Body of pancreas (tissue), 4 donors: ENCODE results near the gene CFLAR. TPM values are rescaled to one million over a fixed set of nuclear protein-coding genes. Genes with fewer than 3 reads are reported as not detected.

Experiments
- ATAC-seq: fragments of 150-250 bp; one replicate; pipeline ENCODE4 v1.9.1; 2016
- DNase-seq, 4 donors: peaks; one replicate each; pipeline ENCODE4 v3.0.0-alpha.2; 2019
- H3K27ac ChIP-seq, 4 donors: fragments of 200-600 bp; sonication (generic); 1 replicate in 3 of 4; 2 replicates in 1 of 4; pipeline versions ENCODE4 v1.5.1 to v1.6.1; 2016 to 2019; ENCODE audit warnings: mild to moderate bottlenecking in 1 of 4, mixed read lengths in 1 of 4, moderate library complexity in 1 of 4
- H3K27me3 ChIP-seq, 2 donors: fragments of 200-600 bp; sonication (generic); one replicate each; pipeline ENCODE4 v1.6.0; 2016; ENCODE audit warnings: mild to moderate bottlenecking in 1 of 2
- H3K36me3 ChIP-seq, 2 donors: fragments of 200-600 bp; sonication (generic); replicated peaks in 1 of 2; 2 replicates each; pipeline ENCODE4 v1.5.1; 2016; ENCODE audit warnings: low read depth in 2 of 2; ENCODE audit not compliant: insufficient read depth in 1 of 2
- H3K4me1 ChIP-seq: fragments of 200-600 bp; sonication (generic); one replicate; pipeline ENCODE4 v1.6.0; 2016
- H3K4me3 ChIP-seq, 2 donors: fragments of 200-600 bp; sonication (generic); 1 replicate in 1 of 2; 2 replicates in 1 of 2; pipeline ENCODE4 v1.5.1; 2016 to 2019
- H3K9me3 ChIP-seq, 3 donors: fragments of 200-600 bp; sonication (generic); 1 replicate in 2 of 3; 2 replicates in 1 of 3; pipeline ENCODE4 v1.5.1; 2016
- CTCF ChIP-seq, 7 experiments: fragments of 450-650 bp in 4 of 7; fragments of 200-600 bp in 3 of 7; sonication (generic) in 3 of 7; IDR thresholded peaks; one replicate each; pipeline ENCODE4 v1.5.1; 2016 to 2019; ENCODE audit warnings: antibody characterized with exemption in 7 of 7
- POLR2A ChIP-seq, 3 donors: fragments of 450-650 bp; IDR thresholded peaks; one replicate each; pipeline ENCODE4 v1.6.1; 2016; ENCODE audit warnings: antibody characterized with exemption in 3 of 3, mild to moderate bottlenecking in 2 of 3
- WGBS, 2 donors: methylation state at CpG; one replicate each; pipeline ENCODE4 v1.1.5; 2017; 5-methylcytosine and 5-hydroxymethylcytosine counted together
- intact Hi-C: fragments of 100-400 bp; cut with DNase I; formaldehyde crosslinking; loops from one replicate; pipeline ENCODE4 v1.15.1; 2023
- total RNA-seq, 2 donors: library from RNA; depleted of rRNA; stranded (reverse); fragments of >200 nt; gene quantifications; one replicate each; pipeline ENCODE4 v1.1.0, GENCODE V29; 2016

Gene CFLAR
- total RNA-seq, 2 donors from 2014 or later: 83.3 to 113 TPM

GRCh38 chr2:201215963-201216362 lies 100.0 kb downstream of the CFLAR start:
- intact Hi-C loops: no loop called here
- no peak for ATAC-seq
- Histone ChIP-seq H3K4me3 (no peak overlapping the region), H3K4me1 (peaks cover 17% of the 10 kb centered on the region), H3K27ac (no peak overlapping the region), H3K36me3 (peaks cover 0 to 7% of the 10 kb centered on the region in 2 donors), H3K9me3 (no peaks in the 10 kb centered on the region), H3K27me3 (no peaks in the 10 kb centered on the region)
- TF ChIP-seq POLR2A (IDR thresholded peaks at IDR 0.05) (no peak), CTCF (IDR thresholded peaks at IDR 0.05) (no peak)
- WGBS, 2 donors: 94 to 99% methylated on average over 4 of the region's 4 CpGs
- no peak for DNase-seq

GRCh38 chr2:201216918-201217317 lies 101.0 kb downstream of the CFLAR start:
- no peak for ATAC-seq
- DNase-seq: no peak
- H3K4me1 ChIP-seq: peaks cover 17% of the 10 kb centered on the region
- H3K9me3 ChIP-seq: no peaks in the 10 kb centered on the region
- 73 to 93% methylated on average over 1 of the region's 1 CpG for whole genome bisulfite sequencing, 2 donors
- no peak overlapping the region for H3K4me3 ChIP-seq
- intact Hi-C loops: no loop called here
- peaks cover 0 to 7% of the 10 kb centered on the region in 2 donors for H3K36me3 ChIP-seq
- no peaks in the 10 kb centered on the region for H3K27me3 ChIP-seq
- TF ChIP-seq CTCF (IDR thresholded peaks at IDR 0.05) (no peak), POLR2A (IDR thresholded peaks at IDR 0.05) (no peak)
- no peak overlapping the region for H3K27ac ChIP-seq

- TF ChIP-seq POLR2A (IDR thresholded peaks at IDR 0.05): no peak
- TF ChIP-seq CTCF (IDR thresholded peaks at IDR 0.05): no peak
- Histone ChIP-seq H3K4me1 (peaks cover 17% of the 10 kb centered on the region), H3K27ac (no peak overlapping the region), H3K4me3 (no peak overlapping the region), H3K9me3 (no peaks in the 10 kb centered on the region), H3K36me3 (peaks cover 0 to 7% of the 10 kb centered on the region in 2 donors), H3K27me3 (no peaks in the 10 kb centered on the region)
- intact Hi-C loops: no loop called here
- WGBS, 2 donors: 92 to 97% methylated on average over 6 of the region's 6 CpGs
- DNase-seq: no peak
- ATAC-seq: no peak
Observed at GRCh38 chr2:201218780-201219179, 102.8 kb downstream of the CFLAR start.

- peaks cover 17% of the 10 kb centered on the region for H3K4me1 ChIP-seq
- H3K9me3 ChIP-seq: no peaks in the 10 kb centered on the region
- peak overlapping the region in 2 of 4 donors; percentile 5 to 19 for H3K27ac ChIP-seq
- intact Hi-C loops: no loop called here
- DNase-seq (no peak), ATAC-seq (no peak)
- H3K36me3 ChIP-seq: peaks cover 0 to 7% of the 10 kb centered on the region in 2 donors
- TF ChIP-seq POLR2A (IDR thresholded peaks at IDR 0.05) (no peak), CTCF (IDR thresholded peaks at IDR 0.05) (no peak)
- H3K4me3 ChIP-seq: no peak overlapping the region
- WGBS, 2 donors: 83 to 90% methylated on average over 5 of the region's 5 CpGs
- no peaks in the 10 kb centered on the region for H3K27me3 ChIP-seq
Observed at GRCh38 chr2:201219328-201220096, 103.5 kb downstream of the CFLAR start.
